ENCODE results near the gene SIDT2.

DNA sequence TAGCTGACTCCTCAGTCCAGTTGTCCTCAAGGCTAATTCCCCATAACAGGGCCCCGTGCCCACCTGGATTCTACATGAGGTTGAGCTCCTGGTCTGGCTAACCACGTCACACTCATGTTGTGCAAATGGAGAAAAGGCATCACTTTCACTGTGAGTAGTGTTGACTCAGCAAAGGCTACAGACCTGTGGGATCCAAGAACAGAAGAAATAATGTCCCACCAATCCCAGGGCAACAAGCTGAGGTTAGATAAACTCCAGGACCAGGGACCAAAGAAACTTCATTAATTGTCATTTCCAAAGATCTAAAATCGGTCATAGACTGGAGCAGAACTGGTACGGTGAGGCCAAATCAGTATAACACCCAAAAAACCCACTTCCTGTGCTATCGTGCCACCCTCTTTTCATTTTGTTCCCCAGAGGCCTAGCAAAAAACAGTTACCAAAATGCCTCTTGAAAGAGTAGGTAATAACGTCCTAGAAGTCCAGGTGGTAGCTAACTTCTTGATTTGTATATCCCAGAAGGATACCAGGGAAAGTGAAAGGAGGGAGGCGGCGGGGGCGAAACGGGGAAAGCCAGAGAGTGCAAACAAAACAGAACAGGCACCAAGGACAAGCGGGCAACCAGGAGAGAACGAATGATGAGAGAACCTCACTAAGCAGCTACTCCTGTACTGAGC lies 51.9 kb downstream of the SIDT2 start:
- TF ChIP-seq ESRRG (CRISPR knock-in tag; IDR thresholded peaks at IDR 0.05), result no peak
- no peak for TF ChIP-seq TOX (CRISPR knock-in tag; IDR thresholded peaks at IDR 0.05; ENCODE audit: borderline replicate concordance)
- TF ChIP-seq, protein P1, sequence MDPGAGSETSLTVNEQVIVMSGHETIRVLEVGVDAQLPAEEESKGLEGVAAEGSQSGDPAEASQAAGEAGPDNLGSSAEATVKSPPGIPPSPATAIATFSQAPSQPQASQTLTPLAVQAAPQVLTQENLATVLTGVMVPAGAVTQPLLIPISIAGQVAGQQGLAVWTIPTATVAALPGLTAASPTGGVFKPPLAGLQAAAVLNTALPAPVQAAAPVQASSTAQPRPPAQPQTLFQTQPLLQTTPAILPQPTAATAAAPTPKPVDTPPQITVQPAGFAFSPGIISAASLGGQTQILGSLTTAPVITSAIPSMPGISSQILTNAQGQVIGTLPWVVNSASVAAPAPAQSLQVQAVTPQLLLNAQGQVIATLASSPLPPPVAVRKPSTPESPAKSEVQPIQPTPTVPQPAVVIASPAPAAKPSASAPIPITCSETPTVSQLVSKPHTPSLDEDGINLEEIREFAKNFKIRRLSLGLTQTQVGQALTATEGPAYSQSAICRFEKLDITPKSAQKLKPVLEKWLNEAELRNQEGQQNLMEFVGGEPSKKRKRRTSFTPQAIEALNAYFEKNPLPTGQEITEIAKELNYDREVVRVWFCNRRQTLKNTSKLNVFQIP (CRISPR knock-in tag; IDR thresholded peaks at IDR 0.05; ENCODE audit: borderline replicate concordance, low read depth), result no peak
- TF ChIP-seq SNAI2 (CRISPR knock-in tag; IDR thresholded peaks at IDR 0.05), result no peak
- TF ChIP-seq, protein P2, sequence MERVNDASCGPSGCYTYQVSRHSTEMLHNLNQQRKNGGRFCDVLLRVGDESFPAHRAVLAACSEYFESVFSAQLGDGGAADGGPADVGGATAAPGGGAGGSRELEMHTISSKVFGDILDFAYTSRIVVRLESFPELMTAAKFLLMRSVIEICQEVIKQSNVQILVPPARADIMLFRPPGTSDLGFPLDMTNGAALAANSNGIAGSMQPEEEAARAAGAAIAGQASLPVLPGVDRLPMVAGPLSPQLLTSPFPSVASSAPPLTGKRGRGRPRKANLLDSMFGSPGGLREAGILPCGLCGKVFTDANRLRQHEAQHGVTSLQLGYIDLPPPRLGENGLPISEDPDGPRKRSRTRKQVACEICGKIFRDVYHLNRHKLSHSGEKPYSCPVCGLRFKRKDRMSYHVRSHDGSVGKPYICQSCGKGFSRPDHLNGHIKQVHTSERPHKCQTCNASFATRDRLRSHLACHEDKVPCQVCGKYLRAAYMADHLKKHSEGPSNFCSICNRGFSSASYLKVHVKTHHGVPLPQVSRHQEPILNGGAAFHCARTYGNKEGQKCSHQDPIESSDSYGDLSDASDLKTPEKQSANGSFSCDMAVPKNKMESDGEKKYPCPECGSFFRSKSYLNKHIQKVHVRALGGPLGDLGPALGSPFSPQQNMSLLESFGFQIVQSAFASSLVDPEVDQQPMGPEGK (CRISPR knock-in tag; IDR thresholded peaks at IDR 0.05; ENCODE audit: borderline replicate concordance), result no peak
- TF ChIP-seq, protein P3, sequence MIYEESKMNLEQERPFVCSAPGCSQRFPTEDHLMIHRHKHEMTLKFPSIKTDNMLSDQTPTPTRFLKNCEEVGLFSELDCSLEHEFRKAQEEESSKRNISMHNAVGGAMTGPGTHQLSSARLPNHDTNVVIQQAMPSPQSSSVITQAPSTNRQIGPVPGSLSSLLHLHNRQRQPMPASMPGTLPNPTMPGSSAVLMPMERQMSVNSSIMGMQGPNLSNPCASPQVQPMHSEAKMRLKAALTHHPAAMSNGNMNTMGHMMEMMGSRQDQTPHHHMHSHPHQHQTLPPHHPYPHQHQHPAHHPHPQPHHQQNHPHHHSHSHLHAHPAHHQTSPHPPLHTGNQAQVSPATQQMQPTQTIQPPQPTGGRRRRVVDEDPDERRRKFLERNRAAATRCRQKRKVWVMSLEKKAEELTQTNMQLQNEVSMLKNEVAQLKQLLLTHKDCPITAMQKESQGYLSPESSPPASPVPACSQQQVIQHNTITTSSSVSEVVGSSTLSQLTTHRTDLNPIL (CRISPR knock-in tag; IDR thresholded peaks at IDR 0.05; ENCODE audit: low read depth), result no peak
- TF ChIP-seq BACH2 (CRISPR knock-in tag; IDR thresholded peaks at IDR 0.05; ENCODE audit: borderline replicate concordance), result no peak
- no peak for TF ChIP-seq CSDC2 (CRISPR knock-in tag; IDR thresholded peaks at IDR 0.05)
- no peak for TF ChIP-seq ZNF565 (CRISPR knock-in tag; conservative IDR thresholded peaks at IDR 0.05; ENCODE audit: low read depth)
- TF ChIP-seq TCF4 (CRISPR knock-in tag; IDR thresholded peaks at IDR 0.05; ENCODE audit: borderline replicate concordance), result no peak
- TF ChIP-seq ARNTL (CRISPR knock-in tag; IDR thresholded peaks at IDR 0.05; ENCODE audit: borderline replicate concordance, low read depth), result no peak

Measured in SK-N-SH treated with all-trans-retinoic acid at 6 μM for 48 hours (cell line).